KG1 (cell line): ENCODE measurements around the gene PKLR.
"Not testable (repeated sequence)": the region's sequence is repeated elsewhere in the genome, so short reads cannot be mapped to it uniquely, and the experiment has no call there.

Experiments
- DNase-seq: peaks from one replicate; lab custom pipeline; 2025; lab: John Stamatoyannopoulos, UW

The PKLR gene

DNA sequence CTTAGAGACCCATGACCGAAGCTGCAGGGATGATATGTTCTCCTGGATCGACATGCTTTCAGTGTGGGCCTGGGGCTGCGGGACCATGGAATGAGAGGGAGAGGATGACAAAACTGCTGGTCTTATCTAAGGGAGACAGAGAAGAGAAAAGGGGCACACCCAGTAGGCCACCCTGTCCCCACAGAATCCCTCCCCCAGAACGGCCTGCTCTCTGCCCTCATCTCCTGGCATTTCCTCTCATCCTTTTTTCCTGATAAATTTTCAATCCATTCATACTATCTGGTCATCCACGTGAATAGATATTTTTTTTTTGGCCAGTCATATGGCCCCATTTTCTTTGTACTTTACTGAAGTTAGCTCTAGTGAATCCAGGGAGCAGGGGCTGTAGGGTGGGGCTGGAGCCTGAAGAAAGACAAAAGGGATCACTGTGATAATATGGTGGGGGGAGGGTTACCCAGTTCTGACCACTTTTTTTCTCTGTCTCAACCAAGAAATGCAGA lies at the start of gene PKLR:
Gene PKLR (minus strand): TSS at position 97 of the 500 bp plus-strand sequence. CDS start 43 bp downstream, at position 54.
- no peak for DNase-seq

DNA sequence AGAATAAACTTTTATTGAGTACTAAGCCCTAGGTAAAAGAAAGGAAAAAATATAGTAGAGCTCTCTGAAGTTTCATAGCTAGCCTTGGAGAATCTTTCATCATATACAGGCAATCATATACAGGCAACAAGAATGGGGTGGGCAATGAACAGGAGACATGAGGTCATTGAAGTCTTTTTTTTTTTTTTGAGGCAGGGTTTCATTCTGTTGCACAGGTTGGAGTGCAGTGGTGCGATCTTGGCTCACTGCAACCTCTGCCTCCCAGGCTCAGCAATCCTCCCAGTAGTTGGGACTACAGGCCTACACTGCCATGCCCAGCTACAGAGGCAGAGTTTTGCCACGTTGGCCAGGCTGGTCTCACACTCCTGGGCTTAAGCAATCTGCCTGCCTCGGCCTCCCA lies 41.6 kb upstream of the PKLR start:
- DNase-seq: no peak

DNA sequence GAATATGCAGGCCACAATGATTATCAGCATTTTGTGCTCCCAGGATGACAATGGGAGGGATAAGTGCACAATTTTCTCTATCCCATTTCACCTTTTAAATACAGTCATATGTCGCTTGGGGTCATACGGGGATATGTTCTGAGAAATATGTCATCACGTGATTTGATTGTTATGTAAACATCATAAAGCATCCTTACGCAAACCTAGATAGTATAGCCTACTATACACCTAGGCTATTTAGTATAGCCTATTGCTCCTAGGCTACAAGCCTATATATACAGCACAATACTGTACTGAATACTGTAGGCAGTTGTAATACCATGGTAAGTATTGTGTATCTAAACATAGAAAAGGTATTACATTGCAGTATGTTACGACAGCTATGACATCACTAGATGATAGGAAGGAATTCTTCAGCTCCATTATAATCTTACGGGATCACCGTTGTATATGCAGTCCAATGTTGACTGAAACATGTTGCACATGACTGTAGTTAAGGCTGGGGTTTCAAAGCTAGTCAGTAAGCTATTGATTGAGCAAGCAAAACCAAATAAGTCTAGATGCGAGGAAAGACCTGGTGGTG lies 38.4 kb upstream of the PKLR start:
- no peak for DNase-seq

DNA sequence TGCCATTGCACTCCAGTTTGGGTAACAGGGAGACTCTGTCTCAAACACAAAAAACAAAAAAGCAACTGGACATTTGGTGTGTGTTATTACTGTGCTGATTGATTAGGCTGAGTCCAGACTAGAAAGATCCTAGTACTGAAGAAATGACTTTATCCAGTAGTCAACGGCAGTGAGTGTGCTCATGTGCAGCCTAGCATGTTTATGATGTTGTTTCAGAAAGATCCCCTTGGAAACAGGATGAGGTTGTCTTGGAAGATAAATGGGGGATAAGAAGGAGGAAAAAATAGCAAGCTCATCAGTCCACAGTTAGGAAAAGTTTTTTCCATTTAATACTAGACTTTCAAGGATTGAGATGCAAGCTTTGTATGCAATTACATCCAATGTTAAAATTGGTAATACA lies 33.7 kb upstream of the PKLR start:
- no peak for DNase-seq

DNA sequence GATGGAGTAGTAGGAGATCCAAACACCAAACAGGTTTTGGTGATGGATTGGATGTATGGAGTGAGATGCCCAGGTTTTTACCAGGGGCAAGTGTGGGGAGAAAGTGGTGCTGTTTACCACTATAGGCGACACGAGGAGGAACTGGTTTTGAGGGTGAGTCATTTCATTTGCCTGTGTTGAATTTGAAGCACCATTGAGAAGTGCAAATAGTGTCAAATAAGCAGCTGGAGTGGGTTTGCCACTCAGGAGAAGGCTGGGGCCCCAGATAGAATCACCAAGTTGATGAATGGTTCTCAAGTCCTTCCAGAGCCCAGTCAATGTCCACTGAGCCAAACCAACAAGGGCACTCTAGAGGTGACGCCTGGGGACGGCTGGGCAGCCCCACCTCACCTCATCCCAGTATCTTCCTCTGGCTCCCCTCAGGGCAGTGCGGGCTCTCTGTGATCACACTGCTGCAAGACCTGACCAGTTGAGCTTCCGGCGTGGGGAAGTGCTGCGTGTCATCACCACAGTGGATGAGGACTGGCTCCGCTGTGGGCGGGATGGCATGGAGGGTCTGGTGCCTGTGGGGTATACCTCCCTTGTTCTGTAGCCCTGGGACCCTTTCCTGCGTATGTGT lies 28.9 kb upstream of the PKLR start:
- no peak for DNase-seq

DNA sequence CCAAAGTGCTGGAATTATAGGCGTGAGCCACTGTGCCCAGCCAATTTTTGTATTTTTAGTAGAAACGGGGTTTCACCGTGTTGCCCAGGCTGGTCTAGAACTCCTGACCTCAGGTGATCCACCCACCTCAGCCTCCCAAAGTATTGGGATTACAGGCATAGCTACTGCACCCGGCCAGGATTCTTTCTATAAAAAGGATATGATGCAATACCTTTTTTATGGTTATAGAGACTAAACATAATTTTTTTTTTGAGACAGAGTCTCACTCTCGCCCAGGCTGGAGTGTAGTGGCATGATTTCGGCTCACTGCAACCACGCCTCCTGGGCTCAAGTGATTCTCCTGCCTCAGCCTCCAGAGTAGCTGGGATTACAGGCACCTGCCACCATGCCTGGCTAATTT lies 27.6 kb upstream of the PKLR start:
- not testable (repeated sequence) for DNase-seq

DNA sequence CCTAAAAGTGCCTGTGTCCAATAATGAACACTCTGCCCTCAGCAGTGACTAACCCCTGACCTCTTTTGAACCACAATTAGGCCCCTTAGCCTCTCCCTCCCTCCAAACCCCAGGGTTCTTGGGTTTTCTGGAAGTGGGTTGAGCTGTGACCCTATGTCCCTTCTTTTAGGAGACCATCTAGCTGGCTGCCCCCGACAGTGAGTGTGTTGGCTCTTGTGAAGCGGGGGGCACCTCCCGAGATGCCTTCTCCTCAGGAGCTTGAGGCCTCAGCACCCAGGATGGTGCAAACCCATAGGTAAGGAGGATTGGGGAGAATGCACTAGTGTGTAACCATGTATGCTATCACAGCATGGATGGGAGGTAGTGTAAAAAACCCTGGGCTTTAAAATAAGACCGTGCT lies 26.7 kb upstream of the PKLR start:
- no peak for DNase-seq

DNA sequence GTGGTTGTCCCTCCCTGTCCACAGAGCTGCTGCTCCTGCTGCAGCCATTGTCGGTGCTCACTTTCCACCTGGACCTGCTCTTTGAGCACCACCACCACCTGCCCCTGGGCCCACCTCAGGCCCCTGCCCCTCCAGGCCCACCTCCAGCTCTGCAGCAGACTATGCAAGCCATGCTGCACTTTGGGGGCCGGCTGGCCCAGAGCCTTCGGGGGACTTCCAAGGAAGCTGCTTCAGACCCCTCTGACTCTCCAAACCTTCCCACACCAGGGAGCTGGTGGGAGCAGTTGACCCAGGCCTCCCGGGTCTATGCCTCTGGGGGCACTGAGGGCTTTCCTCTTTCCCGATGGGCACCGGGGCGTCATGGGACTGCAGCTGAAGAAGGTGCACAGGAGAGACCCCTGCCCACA lies 25.4 kb upstream of the PKLR start:
- no peak for DNase-seq

DNA sequence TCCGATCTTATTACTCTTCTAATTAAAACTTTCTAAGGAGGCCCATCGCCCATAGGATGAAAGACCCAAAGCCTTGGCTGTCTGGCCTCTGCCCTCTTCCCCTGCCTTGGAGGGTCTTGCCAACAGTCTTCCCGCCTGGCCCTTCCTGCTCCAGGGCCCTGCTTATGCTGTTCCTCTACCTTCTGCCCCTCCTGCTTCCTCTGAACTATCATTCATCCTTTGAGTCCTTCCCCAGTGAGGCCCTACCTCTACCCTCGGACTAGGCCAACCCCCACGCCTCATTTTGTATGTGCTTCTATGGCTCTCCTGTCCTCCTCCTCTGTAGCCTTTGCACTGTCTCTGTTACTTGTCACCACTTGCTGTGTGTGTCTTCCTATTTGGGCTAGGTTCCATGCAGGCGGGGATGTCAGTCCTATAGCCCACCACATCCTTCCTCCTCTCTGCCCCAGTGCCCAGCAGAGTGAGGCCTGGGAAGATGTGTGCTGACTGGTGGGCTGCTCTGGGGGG lies 24.8 kb upstream of the PKLR start:
- DNase-seq: no peak

DNA sequence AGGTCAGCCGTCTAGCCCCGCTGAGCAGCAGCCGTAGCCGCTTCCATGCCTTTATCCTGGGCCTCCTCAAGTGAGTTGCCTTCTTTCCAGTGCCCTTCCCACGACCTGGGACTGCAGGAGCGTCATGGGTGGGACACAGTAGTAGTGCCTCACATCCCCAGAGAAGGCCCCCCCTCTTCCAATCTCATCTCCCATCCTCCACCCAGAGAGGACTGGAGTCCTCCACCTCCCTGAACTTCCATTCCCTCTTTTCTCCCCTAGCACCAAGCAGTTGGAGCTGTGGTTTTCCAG lies 24.3 kb upstream of the PKLR start:
- no peak for DNase-seq

DNA sequence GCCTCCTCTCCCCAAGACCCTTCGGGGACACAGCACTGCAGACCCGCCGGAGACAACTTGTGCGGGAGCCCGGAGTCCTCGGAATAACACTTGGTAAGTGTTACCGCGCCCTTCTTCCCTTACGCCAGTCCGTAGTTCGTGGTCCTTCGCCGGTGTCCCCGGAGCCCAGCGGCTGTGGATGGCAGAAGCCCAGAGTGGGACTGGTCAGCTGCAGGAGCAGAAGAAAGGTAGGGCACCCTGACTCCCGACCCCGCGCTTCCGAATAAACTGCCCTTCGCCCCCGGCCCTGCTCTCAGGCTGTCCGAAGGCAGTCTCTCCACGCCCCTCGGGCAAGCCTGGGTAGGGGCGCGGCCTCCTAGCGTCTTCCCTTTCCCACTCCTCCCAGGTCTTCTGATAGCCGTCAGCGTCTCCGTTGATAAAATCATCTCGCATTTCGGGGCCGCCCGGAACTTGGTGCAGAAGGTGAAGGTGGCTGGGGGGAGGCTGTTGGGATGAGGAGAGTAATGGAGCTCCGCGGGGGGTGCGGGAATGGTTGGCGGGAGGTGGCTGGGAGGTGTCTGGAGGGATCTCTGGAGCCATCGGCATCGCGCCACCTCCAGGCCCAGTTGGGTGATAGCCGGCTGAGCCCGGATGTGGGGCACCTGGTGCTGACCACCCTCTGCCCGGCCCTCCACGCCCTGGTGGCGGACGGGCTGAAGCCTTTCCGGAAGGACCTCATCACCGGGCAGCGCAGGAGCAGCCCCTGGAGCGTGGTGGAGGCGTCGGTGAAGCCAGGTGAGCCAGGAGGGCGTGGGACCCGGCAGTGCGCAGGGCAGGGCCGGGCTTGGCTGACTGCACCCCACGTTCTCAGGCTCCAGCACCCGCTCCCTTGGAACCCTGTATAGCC lies 23.7 kb upstream of the PKLR start:
- no peak for DNase-seq

DNA sequence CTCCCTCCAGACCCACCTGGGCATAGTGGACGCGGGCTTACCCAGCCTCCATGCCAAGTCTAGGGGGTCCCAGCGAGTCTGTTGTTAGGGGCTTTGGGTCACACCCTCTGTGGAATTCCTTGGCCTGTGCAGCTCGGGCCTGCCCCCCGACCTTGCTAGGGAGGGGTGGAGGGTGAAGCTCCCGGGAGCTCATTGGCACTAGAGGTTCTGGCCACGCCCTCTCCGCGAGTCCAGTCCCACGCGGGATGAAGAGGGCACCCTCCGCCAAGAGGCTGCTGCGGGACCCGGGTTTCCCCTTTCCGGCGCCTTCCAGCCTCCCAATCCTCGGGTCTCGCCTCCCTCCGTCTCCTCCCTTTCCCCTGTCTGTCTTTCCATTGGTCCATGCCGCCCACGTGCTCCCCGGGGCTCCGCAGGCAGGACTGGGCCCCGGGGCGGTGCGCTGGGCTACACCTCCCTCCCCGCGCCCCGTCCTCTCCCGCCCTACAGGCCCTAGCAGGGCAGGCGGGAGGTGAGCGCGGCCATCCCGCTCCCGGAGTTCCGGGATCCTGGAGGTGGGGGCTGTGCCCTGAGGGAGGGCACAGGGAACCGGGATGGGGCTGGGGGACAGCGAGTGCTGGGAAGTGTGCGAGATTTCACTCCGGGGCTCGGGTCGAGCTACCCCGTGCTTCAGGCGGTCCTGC lies 22.9 kb upstream of the PKLR start:
- DNase-seq: peak; percentile 69

DNA sequence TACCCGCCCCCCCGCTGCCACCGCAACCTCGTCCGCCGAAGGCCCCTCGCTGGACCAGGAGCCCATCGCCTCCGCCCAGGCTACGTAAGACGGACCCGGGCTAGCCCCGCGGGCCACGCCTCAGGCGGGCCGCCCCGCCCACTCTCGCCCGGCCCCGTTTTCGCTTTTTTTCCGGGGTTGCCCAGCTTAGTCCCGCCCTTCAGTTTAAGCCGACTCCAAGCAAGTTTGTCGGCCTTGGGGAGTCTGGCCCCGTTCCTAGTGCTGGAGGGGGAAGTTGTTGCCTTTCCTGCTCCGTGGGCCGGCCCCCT lies 22.4 kb upstream of the PKLR start:
- DNase-seq: peak; percentile 69

DNA sequence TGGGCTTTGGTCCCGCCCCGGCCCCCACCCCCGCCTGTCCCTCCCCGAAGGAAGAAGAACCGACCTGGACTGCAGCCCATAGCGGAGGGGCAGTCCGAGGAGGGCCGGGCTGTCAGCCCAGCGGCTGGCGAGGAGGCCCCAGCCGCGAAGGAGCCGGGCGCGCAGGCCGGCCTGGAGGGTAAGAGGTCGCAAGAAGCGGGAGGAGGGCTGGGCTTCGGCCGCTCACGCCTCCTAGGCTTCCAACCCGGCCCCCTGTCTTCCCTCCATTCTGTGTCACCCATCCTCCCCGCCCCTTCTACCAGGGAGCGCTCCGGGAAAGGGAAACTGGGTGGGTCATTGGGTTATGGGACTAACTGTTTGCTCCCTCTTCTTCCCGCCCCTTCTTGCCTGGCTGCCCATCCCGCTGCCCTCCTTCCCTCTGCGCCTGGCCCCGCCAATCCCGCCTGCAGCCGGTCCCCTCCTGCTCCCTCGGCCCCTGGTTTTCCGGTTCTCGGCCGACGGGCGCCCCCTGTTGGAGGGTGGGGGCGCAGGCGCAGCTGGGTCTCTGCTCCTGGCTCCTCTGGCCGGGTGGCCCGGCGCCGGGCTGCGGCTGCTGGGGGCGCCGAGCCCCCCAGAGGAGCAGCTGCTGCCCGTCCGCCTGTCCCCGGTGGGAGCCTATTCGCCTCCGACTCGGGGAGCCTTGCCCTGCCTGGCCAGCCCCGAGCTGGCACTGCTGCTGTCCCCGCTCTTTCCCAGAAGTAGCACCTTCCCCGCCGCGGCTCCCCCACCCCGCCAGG lies 21.9 kb upstream of the PKLR start:
- peak; percentile 72 for DNase-seq

DNA sequence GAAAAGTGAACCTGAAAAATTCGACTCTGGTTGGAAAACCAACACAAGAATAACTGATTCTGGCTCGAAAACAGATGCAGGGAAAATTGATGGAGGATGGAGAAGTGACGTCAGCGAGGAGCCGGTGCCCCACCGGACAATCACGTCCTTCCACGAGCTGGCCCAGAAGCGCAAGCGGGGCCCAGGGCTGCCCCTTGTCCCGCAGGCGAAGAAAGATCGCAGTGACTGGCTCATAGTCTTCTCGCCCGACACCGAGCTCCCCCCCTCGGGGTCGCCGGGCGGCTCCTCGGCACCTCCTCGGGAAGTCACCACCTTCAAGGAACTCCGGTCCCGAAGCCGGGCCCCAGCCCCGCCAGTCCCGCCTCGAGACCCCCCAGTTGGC lies 21.3 kb upstream of the PKLR start:
- no peak for DNase-seq

DNA sequence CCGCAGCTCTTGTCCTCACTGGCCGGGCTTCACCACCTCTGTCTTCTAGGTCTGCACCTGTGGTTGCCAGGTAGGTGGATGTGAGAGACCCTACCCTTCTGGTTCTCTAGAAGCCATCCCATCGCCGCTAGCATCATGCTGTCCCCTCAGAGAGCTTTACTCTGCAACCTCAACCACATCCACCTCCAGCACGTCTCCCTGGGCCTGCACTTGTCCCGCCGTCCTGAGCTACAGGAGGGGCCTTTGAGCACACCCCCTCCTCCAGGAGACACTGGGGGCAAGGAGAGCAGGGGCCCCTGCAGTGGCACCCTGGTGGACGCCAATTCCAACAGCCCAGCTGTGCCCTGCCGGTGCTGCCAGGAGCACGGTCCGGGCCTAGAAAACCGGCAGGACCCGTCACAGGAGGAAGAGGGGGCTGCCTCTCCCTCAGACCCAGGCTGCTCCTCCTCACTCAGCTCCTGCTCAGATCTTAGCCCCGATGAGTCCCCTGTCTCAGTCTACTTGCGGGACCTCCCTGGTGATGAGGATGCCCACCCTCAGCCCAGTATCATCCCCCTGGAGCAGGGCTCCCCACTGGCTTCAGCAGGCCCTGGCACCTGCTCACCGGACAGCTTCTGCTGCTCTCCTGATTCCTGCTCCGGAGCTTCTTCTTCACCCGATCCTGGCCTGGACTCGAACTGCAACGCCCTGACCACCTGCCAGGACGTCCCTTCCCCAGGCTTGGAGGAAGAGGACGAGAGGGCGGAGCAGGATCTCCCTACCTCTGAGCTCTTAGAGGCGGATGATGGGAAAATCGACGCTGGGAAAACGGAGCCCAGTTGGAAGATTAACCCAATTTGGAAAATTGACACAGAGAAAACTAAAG lies 20.6 kb upstream of the PKLR start:
- DNase-seq: no peak

DNA sequence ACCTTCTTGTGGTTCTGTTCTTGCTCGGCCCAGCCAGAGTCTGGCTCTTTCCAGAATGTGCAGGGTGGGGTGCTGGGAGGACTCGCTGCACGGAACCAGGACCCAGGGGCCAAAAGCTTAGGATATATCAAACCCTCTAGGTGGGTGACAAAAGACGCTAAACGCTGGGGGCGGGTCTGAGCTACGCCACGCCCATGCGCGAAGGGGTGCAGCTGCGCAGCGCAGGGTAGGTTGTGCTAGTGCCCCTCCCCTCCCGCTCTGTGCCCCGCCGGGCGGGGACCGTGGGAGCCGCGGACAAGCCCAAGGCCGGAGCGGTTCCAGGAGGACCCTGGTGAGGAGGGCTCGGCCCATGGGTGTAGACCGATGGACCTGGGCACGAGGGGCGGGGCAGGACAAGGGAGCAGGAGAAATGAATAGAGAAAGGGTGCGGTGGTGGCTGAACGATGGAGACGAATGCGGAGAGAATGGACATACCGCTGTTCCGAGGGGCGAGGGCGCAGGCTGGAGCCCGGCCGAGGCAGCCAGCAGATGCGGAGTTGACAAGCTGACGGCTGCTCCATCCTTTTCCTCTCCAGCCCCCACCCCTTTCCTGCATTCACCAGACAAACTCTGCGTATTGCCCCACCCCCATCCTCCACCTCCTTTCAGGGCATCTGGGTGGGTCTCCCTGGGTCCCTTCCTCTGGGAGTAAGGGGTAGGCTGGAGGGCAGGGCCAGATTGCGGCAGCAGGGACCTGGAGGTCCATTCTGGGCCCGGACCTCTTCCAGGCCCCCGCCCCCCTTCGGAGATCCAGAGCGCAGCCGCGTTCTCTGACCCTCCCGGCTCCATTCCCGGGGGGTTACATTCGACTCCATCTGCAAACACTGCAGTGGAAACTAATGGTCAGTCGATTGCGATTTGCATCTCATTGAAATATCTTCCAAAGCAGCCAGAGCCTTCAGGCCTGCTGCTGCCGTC lies 19.7 kb upstream of the PKLR start, which contains the start of gene RUSC1:
Gene RUSC1 (plus strand): TSS at position 234 of the 957 bp plus-strand sequence. CDS start 880 bp downstream, outside the sequence.
- no peak for DNase-seq

DNA sequence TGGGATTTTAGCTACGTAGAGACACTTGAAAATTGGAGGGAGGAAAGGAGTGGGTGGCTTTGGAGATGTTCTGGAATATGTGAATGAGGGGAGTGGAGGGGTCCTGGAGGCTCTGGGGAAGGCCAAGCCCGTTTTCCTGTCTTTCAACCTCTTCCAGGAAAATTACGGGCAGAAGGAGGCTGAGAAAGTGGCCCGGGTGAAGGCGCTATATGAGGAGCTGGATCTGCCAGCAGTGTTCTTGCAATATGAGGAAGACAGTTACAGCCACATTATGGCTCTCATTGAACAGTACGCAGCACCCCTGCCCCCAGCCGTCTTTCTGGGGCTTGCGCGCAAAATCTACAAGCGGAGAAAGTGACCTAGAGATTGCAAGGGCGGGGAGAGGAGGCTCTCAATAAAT lies 19.0 kb upstream of the PKLR start:
- no peak for DNase-seq

DNA sequence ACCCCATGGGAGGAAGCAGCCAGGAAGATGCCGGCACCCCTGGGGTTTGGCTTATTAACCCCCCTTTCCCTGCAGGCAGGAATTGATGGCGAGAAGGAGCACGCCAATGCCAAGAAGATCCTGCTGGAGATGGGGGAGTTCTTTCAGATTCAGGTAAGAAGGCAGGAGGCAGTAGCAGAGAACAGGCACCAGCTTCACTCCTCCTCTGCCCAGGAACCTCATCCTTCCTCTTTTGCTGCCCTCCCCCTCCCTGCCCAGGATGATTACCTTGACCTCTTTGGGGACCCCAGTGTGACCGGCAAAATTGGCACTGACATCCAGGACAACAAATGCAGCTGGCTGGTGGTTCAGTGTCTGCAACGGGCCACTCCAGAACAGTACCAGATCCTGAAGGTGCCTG lies 18.3 kb upstream of the PKLR start:
- no peak for DNase-seq

DNA sequence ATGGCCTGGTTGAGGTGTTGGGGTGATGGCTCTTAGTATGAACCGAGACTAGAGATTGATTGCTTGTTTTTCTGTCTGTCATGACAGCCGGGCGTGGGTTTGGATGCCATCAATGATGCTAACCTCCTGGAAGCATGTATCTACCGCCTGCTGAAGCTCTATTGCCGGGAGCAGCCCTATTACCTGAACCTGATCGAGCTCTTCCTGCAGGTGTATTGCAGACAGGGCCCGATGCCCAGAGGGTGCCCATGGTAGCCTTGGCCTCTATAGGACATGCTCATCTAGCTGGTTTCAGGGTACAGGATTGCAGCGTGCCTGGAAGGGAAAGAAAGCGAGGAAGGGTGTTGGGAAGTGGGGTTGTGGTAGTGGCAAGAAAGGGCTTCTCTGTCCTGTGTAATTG lies 16.8 kb upstream of the PKLR start:
- DNase-seq: no peak
